ENCODE results near the gene POLR2F. TPM values are rescaled to one million over a fixed set of nuclear protein-coding genes. Genes with fewer than 3 reads are reported as not detected.

Gene POLR2F
- polyA plus RNA-seq, 1 of the 3 experiments (the other 2 are of a cell fraction): 255 TPM

DNA sequence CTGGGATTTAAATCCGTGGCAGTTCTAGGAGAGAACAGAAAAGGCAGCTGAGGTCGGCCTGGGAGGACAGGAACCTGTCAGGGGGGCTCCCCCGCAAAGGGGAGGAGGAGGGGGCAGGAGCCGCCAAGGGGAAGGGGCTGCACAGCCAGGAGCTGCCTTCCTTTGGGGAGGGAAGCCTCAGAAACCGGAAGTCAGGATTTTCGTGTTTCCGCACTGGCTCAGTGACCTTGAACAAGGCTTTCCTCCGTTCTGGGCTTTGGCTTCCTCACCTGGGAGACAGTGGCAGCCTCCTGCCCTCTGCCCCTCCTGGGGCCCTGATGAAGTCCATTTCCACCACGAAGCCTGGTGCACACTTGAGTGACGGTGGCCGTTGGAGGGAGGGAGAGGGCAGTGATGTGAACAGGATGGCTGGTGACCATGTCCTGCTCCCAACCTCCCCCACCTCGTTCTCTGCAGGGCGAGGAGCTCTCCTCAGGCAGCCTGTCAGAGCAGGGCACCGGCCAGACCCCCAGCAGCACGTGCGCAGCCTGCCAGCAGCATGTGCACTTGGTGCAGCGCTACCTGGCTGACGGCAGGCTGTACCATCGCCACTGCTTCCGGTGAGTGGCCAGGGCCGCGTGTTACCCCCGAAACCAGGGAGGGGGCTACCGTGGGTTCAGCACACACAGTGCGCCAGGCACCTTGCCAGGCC lies 34.8 kb upstream of the POLR2F start:
- Histone ChIP-seq H3K4me3 (ENCODE audit: low read depth in 2 of 2, low read length in 1 of 2) (no peak overlapping the region), H3K4me2 (no peak overlapping the region), H3K9ac (no peak overlapping the region), H3K9me3 (no peaks in the 10 kb centered on the region), H3K9me2 (no peaks in the 10 kb centered on the region), H3K4me1 (ENCODE audit: control insufficient read depth in 1 of 2, insufficient read depth in 2 of 2, low read depth in 1 of 2, low read length in 1 of 2) (no peaks in the 10 kb centered on the region), H4K20me1 (ENCODE audit: insufficient read depth) (no peaks in the 10 kb centered on the region), H3K36me3 (replicated peaks in 1 of 2; ENCODE audit: control insufficient read depth in 1 of 2, insufficient read depth in 2 of 2, low read length in 1 of 2) (peaks cover 29 to 32% of the 10 kb centered on the region in 2 experiments), H3K79me2 (ENCODE audit: insufficient read depth) (no peaks in the 10 kb centered on the region), H3K27me3 (ENCODE audit: insufficient read depth) (no peaks in the 10 kb centered on the region), H3K27ac (ENCODE audit: low read depth in 2 of 2, low read length in 1 of 2) (no peak overlapping the region), H2AFZ (ENCODE audit: low read depth) (no peak overlapping the region), H3F3A (replicated peaks; ENCODE audit: insufficient read depth) (peaks cover 5% of the 10 kb centered on the region)
- no peak for TF ChIP-seq MXI1 (IDR thresholded peaks at IDR 0.05; ENCODE audit: low read depth, low read length)
- TF ChIP-seq, protein P1, sequence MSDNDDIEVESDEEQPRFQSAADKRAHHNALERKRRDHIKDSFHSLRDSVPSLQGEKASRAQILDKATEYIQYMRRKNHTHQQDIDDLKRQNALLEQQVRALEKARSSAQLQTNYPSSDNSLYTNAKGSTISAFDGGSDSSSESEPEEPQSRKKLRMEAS (IDR thresholded peaks at IDR 0.05; ENCODE audit: low read depth): no peak
- ChIA-PET CTCF (interaction anchor here (1.4 to 1.7 kb wide), 2 partner anchors 55 kb away, joined by 4 to 5 read pairs; no protein-coding TSS in a partner anchor), POLR2A (interaction anchor here (1.0 kb wide), 1 partner anchor 13 kb away, joined by 3 read pairs; the partner anchor contains the start of gene MICALL1)
- DNase-seq: no peak
- WGBS (ENCODE audit: low lambda C conversion rate): 95% methylated on average over 14 of the region's 25 CpGs

DNA sequence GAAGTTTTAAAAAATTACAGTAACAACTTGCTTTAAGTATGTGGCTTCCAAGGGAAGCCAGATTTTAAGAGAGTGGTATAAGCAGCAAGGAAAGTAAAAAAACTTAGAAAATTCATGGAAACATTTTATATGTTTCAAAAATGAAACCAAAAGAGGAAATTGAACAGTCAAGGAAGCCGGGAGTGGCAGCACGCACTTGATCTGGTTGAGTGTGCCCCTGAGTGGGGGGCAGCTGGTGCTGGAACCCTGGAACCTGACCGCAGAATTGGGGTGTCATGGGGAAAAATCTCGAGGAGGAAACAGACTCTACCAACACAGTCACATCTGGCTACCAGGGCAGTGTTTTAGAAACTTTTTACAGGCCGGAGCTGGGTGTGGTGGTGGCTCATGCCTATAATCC lies 33.4 kb upstream of the POLR2F start:
- Histone ChIP-seq H3K9me3 (no peaks in the 10 kb centered on the region), H3K27me3 (ENCODE audit: insufficient read depth) (no peaks in the 10 kb centered on the region), H3K27ac (ENCODE audit: low read depth in 2 of 2, low read length in 1 of 2) (no peak overlapping the region), H2AFZ (ENCODE audit: low read depth) (no peak overlapping the region), H3K4me1 (ENCODE audit: control insufficient read depth in 1 of 2, insufficient read depth in 2 of 2, low read depth in 1 of 2, low read length in 1 of 2) (no peaks in the 10 kb centered on the region), H3K36me3 (replicated peaks in 1 of 2; ENCODE audit: control insufficient read depth in 1 of 2, insufficient read depth in 2 of 2, low read length in 1 of 2) (peaks cover 32 to 35% of the 10 kb centered on the region in 2 experiments), H3K9ac (no peak overlapping the region), H3K79me2 (ENCODE audit: insufficient read depth) (no peaks in the 10 kb centered on the region), H3K9me2 (no peaks in the 10 kb centered on the region), H3K4me2 (no peak overlapping the region), H4K20me1 (ENCODE audit: insufficient read depth) (no peaks in the 10 kb centered on the region), H3K4me3 (ENCODE audit: low read depth in 2 of 2, low read length in 1 of 2) (no peak overlapping the region), H3F3A (replicated peaks; ENCODE audit: insufficient read depth) (peaks cover 5% of the 10 kb centered on the region)
- CTCF ChIA-PET: interaction anchor here (1.0 to 1.7 kb wide), 2 partner anchors 14 to 56 kb away, joined by 3 to 5 read pairs; no protein-coding TSS in a partner anchor
- POLR2A ChIA-PET: no interaction called here
- DNase-seq: no peak
- 83% methylated on average over 5 of the region's 5 CpGs for WGBS (ENCODE audit: low lambda C conversion rate)
- TF ChIP-seq, protein P2, sequence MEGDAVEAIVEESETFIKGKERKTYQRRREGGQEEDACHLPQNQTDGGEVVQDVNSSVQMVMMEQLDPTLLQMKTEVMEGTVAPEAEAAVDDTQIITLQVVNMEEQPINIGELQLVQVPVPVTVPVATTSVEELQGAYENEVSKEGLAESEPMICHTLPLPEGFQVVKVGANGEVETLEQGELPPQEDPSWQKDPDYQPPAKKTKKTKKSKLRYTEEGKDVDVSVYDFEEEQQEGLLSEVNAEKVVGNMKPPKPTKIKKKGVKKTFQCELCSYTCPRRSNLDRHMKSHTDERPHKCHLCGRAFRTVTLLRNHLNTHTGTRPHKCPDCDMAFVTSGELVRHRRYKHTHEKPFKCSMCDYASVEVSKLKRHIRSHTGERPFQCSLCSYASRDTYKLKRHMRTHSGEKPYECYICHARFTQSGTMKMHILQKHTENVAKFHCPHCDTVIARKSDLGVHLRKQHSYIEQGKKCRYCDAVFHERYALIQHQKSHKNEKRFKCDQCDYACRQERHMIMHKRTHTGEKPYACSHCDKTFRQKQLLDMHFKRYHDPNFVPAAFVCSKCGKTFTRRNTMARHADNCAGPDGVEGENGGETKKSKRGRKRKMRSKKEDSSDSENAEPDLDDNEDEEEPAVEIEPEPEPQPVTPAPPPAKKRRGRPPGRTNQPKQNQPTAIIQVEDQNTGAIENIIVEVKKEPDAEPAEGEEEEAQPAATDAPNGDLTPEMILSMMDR (IDR thresholded peaks at IDR 0.05): no peak
- TF ChIP-seq FOSL2 (IDR thresholded peaks at IDR 0.05; ENCODE audit: borderline replicate concordance, low read depth): no peak
- TF ChIP-seq CHD2 (IDR thresholded peaks at IDR 0.05; ENCODE audit: low read length, partially characterized antibody): no peak
- TF ChIP-seq RFX5 (IDR thresholded peaks at IDR 0.05; ENCODE audit: low read length): no peak
- TF ChIP-seq TCF12 (IDR thresholded peaks at IDR 0.05): no peak
- TF ChIP-seq, protein P3, sequence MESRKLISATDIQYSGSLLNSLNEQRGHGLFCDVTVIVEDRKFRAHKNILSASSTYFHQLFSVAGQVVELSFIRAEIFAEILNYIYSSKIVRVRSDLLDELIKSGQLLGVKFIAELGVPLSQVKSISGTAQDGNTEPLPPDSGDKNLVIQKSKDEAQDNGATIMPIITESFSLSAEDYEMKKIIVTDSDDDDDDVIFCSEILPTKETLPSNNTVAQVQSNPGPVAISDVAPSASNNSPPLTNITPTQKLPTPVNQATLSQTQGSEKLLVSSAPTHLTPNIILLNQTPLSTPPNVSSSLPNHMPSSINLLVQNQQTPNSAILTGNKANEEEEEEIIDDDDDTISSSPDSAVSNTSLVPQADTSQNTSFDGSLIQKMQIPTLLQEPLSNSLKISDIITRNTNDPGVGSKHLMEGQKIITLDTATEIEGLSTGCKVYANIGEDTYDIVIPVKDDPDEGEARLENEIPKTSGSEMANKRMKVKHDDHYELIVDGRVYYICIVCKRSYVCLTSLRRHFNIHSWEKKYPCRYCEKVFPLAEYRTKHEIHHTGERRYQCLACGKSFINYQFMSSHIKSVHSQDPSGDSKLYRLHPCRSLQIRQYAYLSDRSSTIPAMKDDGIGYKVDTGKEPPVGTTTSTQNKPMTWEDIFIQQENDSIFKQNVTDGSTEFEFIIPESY (IDR thresholded peaks at IDR 0.05; ENCODE audit: borderline replicate concordance, low read depth): no peak
- no peak for TF ChIP-seq NRF1 (IDR thresholded peaks at IDR 0.05; ENCODE audit: low read depth, low read length)
- TF ChIP-seq TAF1 (IDR thresholded peaks at IDR 0.05; ENCODE audit: borderline replicate concordance, low read depth, low read length): no peak
- no peak for TF ChIP-seq POLR2AphosphoS5 (IDR thresholded peaks at IDR 0.05; ENCODE audit: low read depth, low read length)
- TF ChIP-seq, protein P4, sequence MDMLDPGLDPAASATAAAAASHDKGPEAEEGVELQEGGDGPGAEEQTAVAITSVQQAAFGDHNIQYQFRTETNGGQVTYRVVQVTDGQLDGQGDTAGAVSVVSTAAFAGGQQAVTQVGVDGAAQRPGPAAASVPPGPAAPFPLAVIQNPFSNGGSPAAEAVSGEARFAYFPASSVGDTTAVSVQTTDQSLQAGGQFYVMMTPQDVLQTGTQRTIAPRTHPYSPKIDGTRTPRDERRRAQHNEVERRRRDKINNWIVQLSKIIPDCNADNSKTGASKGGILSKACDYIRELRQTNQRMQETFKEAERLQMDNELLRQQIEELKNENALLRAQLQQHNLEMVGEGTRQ (IDR thresholded peaks at IDR 0.05; ENCODE audit: borderline replicate concordance, low read depth, low read length): no peak
- no peak for TF ChIP-seq YY1 (IDR thresholded peaks at IDR 0.05; ENCODE audit: low read depth)
- no peak for TF ChIP-seq MXI1 (IDR thresholded peaks at IDR 0.05; ENCODE audit: low read depth, low read length)
- TF ChIP-seq MEF2A (IDR thresholded peaks at IDR 0.05; ENCODE audit: borderline replicate concordance, low read depth): no peak
- no peak for TF ChIP-seq NFIC (IDR thresholded peaks at IDR 0.05; ENCODE audit: borderline replicate concordance)
- no peak for TF ChIP-seq ELF1 (IDR thresholded peaks at IDR 0.05)
- no peak for TF ChIP-seq FOXM1 (IDR thresholded peaks at IDR 0.05; ENCODE audit: low read depth)
- TF ChIP-seq JUND (IDR thresholded peaks at IDR 0.05): no peak
- TF ChIP-seq, protein P5, sequence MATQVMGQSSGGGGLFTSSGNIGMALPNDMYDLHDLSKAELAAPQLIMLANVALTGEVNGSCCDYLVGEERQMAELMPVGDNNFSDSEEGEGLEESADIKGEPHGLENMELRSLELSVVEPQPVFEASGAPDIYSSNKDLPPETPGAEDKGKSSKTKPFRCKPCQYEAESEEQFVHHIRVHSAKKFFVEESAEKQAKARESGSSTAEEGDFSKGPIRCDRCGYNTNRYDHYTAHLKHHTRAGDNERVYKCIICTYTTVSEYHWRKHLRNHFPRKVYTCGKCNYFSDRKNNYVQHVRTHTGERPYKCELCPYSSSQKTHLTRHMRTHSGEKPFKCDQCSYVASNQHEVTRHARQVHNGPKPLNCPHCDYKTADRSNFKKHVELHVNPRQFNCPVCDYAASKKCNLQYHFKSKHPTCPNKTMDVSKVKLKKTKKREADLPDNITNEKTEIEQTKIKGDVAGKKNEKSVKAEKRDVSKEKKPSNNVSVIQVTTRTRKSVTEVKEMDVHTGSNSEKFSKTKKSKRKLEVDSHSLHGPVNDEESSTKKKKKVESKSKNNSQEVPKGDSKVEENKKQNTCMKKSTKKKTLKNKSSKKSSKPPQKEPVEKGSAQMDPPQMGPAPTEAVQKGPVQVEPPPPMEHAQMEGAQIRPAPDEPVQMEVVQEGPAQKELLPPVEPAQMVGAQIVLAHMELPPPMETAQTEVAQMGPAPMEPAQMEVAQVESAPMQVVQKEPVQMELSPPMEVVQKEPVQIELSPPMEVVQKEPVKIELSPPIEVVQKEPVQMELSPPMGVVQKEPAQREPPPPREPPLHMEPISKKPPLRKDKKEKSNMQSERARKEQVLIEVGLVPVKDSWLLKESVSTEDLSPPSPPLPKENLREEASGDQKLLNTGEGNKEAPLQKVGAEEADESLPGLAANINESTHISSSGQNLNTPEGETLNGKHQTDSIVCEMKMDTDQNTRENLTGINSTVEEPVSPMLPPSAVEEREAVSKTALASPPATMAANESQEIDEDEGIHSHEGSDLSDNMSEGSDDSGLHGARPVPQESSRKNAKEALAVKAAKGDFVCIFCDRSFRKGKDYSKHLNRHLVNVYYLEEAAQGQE (IDR thresholded peaks at IDR 0.05; ENCODE audit: low read depth, low read length): no peak
- TF ChIP-seq RXRA (IDR thresholded peaks at IDR 0.05; ENCODE audit: borderline replicate concordance, low read depth): no peak
